K562 (cell line): ENCODE results near the gene AKNAD1. TPM values are rescaled to one million over a fixed set of nuclear protein-coding genes. Genes with fewer than 3 reads are reported as not detected.

Experiments
- ATAC-seq: fragments of 200-7000 bp; cut with Tn5 transposase; 3 replicates; pipeline ENCODE4 v1.9.1; 2020; ENCODE audit warnings: moderate library complexity
- BruUV-seq: library from RNA; stranded (reverse); fragments of 400-500 nt; replicated peaks from 2 replicates; lab custom pipeline; 2021; lab: Mats Ljungman, UMichigan
- CTCF ChIA-PET: fragments of 300-600 bp; formaldehyde crosslinking; extraction: SDS; loops from one replicate; lab custom pipeline; 2021; ENCODE audit warnings: low intra/inter-chr PET ratio; lab: Yijun Ruan, JAX
- POLR2A ChIA-PET: fragments of 300-600, 350-650 bp; sonication (Branson Sonifier 250); formaldehyde crosslinking; extraction: SDS; loops from one replicate; lab custom pipeline; 2021; ENCODE audit warnings: antibody characterized with exemption, inconsistent platforms; lab: Yijun Ruan, JAX
- DNase-seq, 4 experiments: peaks; one replicate each; pipeline versions ENCODE4 v3.0.0 to v3.0.0-alpha.2; 2011 to 2018; ENCODE audit warnings: low spot score in 3 of 4, mixed read lengths in 3 of 4; ENCODE audit errors: extremely low read depth in 1 of 4
- FAIRE-seq: peaks from 2 replicates; lab custom pipeline; 2011; peaks lifted over from hg19 to GRCh38; lab: Jason Lieb, UNC
- H2AFZ ChIP-seq: 2 replicates; pipeline ENCODE4 v1.6.0; 2011; ENCODE audit warnings: low read depth, low read length, control low read depth, inconsistent platforms
- H3K27ac ChIP-seq: fragments of 200-600 bp; 3 replicates; pipeline ENCODE4 v1.8.0; 2011; ENCODE audit warnings: low read depth, mild to moderate bottlenecking, control low read depth, inconsistent platforms, low read length, moderate library complexity, mixed read lengths; ENCODE audit errors: extremely low read depth
- H3K27me3 ChIP-seq, 2 experiments: fragments of 300-600 bp in 1 of 2; 2 replicates in 1 of 2; 3 replicates in 1 of 2; pipeline versions ENCODE4 v1.6.0 to v1.8.0; 2011; ENCODE audit warnings: inconsistent platforms in 2 of 2, low read length in 2 of 2, mild to moderate bottlenecking in 1 of 2, mixed read lengths in 1 of 2, moderate library complexity in 1 of 2; ENCODE audit not compliant: control insufficient read depth in 2 of 2, insufficient read depth in 2 of 2
- H3K36me3 ChIP-seq: fragments of 300-600 bp; 3 replicates; pipeline ENCODE4 v1.8.0; 2011; ENCODE audit warnings: mild to moderate bottlenecking, low read length, inconsistent platforms; ENCODE audit not compliant: control insufficient read depth, insufficient read depth
- H3K4me1 ChIP-seq, 2 experiments: fragments of 200-600 bp in 1 of 2; replicated peaks in 1 of 2; 2 replicates in 1 of 2; 3 replicates in 1 of 2; pipeline versions ENCODE4 v1.5.1 to v1.8.0; 2011; ENCODE audit warnings: inconsistent platforms in 2 of 2, low read length in 2 of 2, mild to moderate bottlenecking in 1 of 2, mixed read lengths in 1 of 2, moderate library complexity in 1 of 2; ENCODE audit not compliant: control insufficient read depth in 2 of 2, insufficient read depth in 2 of 2
- H3K4me2 ChIP-seq: 2 replicates; pipeline ENCODE4 v1.6.1; 2011; ENCODE audit warnings: low read length, control low read depth, inconsistent platforms, mixed read lengths; ENCODE audit not compliant: insufficient read depth
- H3K4me3 ChIP-seq: fragments of 200-600 bp; sonication (generic), shearing (Covaris generic); 2 replicates; pipeline ENCODE4 v1.5.1; 2016; ENCODE audit warnings: control low read depth, inconsistent platforms
- H3K79me2 ChIP-seq: fragments of 200-600 bp; 3 replicates; pipeline ENCODE4 v1.8.0; 2011; ENCODE audit warnings: low read length, inconsistent platforms; ENCODE audit not compliant: control insufficient read depth, insufficient read depth
- H3K9ac ChIP-seq, 2 experiments: 2 replicates each; pipeline versions ENCODE4 v1.6.0 to v1.6.1; 2011; ENCODE audit warnings: low read depth in 2 of 2, low read length in 2 of 2, control low read depth in 1 of 2, inconsistent platforms in 1 of 2, mild to moderate bottlenecking in 1 of 2, mixed read lengths in 1 of 2; ENCODE audit not compliant: insufficient read depth in 1 of 2
- H3K9me1 ChIP-seq: one replicate; pipeline ENCODE4 v1.6.0; 2011; ENCODE audit warnings: inconsistent platforms, mild to moderate bottlenecking, low read length, moderate library complexity; ENCODE audit not compliant: control insufficient read depth, insufficient read depth
- H3K9me3 ChIP-seq: replicated peaks from 2 replicates; pipeline ENCODE4 v1.5.1; 2011; ENCODE audit warnings: low read depth, low read length, inconsistent platforms; ENCODE audit not compliant: control insufficient read depth, insufficient read depth
- H4K20me1 ChIP-seq: replicated peaks from 2 replicates; pipeline ENCODE4 v1.6.1; 2011; ENCODE audit warnings: low read length, inconsistent platforms, mixed read lengths; ENCODE audit not compliant: control insufficient read depth, insufficient read depth
- POLR3A ChIP-seq: IDR thresholded peaks from 2 replicates; pipeline ENCODE4 v1.6.1; 2011; ENCODE audit warnings: borderline replicate concordance, mild to moderate bottlenecking, moderate library complexity; ENCODE audit not compliant: insufficient read length, insufficient read depth; ENCODE audit errors: extremely low read depth
- SOX6 ChIP-seq: fragments of 450-650 bp; IDR thresholded peaks from 2 replicates; pipeline ENCODE4 v1.6.1; 2014; ENCODE audit warnings: mild to moderate bottlenecking
- ZSCAN32 ChIP-seq: fragments of 450-650 bp; formaldehyde crosslinking; IDR thresholded peaks from 2 replicates; pipeline ENCODE4 v1.4.0; 2020; ENCODE audit warnings: mild to moderate bottlenecking, moderate library complexity
- WGBS: fragments of 100-300 bp; shearing (Covaris generic); methylation state at CpG from one replicate; pipeline ENCODE4 v1.1.6; 2016; ENCODE audit warnings: low coverage, mixed read lengths; ENCODE audit not compliant: insufficient coverage; ENCODE audit errors: missing lambda C conversion rate; 5-methylcytosine and 5-hydroxymethylcytosine counted together
- in situ Hi-C: fragments of 300-500 bp; cut with MboI; formaldehyde crosslinking; loops from 4 replicates; pipeline ENCODE4 v1.15.0; 2018; ENCODE audit warnings: inconsistent platforms, mixed read lengths
- intact Hi-C: fragments of 100-400 bp; cut with micrococcal nuclease; formaldehyde crosslinking; loops from 2 replicates; pipeline ENCODE4 v1.14.2; 2022
- polyA plus RNA-seq, 8 experiments: library from polyadenylated mRNA; depleted of rRNA in 4 of 8; stranded (reverse) in 5 of 8; unstranded in 3 of 8; fragments of >200 nt; fragmentation: Nextera tagmentation in 2 of 8; fragmentation: Illumina TruSeq in 1 of 8; extraction: Ambion mirVana in 2 of 8; extraction: Trizol in 1 of 8; gene quantifications; 2 replicates each; pipeline versions ENCODE4 v1.2.1 to v1.2.3, GENCODE V29; 2011 to 2014; ENCODE audit warnings: inconsistent platforms in 1 of 8, missing spikeins in 1 of 8
- total RNA-seq, 7 experiments: library from RNA; depleted of rRNA in 6 of 7; stranded (reverse); fragments of >200 nt in 6 of 7; fragmentation: Illumina TruSeq in 2 of 7; extraction: Trizol in 2 of 7; gene quantifications; 2 replicates each; pipeline versions ENCODE4 v1.2.1 to v1.2.3, GENCODE V29; 2011 to 2021; ENCODE audit warnings: low replicate concordance in 1 of 7
- TF ChIP-seq, protein P1 (sequence below), 2 experiments: fragments of 450-650 bp in 1 of 2; sonication (generic) in 1 of 2; formaldehyde crosslinking in 1 of 2; IDR thresholded peaks; 2 replicates each; pipeline versions ENCODE4 v1.7.1 to v1.9.0; 2016 to 2022; ENCODE audit warnings: inconsistent platforms in 1 of 2, mild to moderate bottlenecking in 1 of 2, missing genetic modification reagents in 1 of 2
- TF ChIP-seq, protein P2 (sequence below): fragments of 250-450 bp; sonication (Bioruptor Pico); IDR thresholded peaks from 2 replicates; pipeline ENCODE4 v1.4.0; 2020

Gene AKNAD1
- total and polyA plus RNA-seq, 9 of the 15 experiments (the other 6 are each of a cell fraction or from before 2014, with no cell fraction given) = 0.13 to 0.30 TPM; not detected in 7

DNA sequence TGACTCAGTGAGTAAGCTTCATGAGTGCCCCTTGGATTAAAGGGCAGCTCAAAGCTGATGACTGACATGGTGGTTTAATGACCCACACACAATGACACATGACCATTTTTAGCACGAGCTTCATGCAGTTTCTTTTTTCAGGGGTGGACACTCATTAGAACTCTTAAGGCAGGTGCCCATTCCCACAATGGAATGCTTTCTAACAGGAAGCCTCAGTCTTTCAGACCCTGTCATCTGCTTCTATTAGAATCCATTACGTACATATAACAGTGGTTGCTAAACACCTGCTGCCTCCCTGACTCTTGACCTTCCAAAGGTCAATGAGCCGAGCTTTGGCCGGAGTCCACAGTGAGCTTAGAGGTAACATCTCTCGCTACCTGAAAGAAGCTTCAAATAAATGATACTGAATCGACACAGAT lies 27.4 kb downstream of the AKNAD1 start:
- Histone ChIP-seq H3K27ac (no peak overlapping the region), H3K79me2 (no peaks in the 10 kb centered on the region), H3K4me2 (no peak overlapping the region), H3K27me3 (no peaks in the 10 kb centered on the region), H2AFZ (no peak overlapping the region), H3K4me1 (peaks cover 3 to 5% of the 10 kb centered on the region in 2 experiments; a peak in 4 of 5 replicates), H3K9me1 (no peaks in the 10 kb centered on the region), H4K20me1 (no peaks in the 10 kb centered on the region), H3K4me3 (no peak overlapping the region), H3K36me3 (no peaks in the 10 kb centered on the region), H3K9me3 (no peaks in the 10 kb centered on the region), H3K9ac (no peak overlapping the region)
- ChIA-PET POLR2A (interaction anchor here (0.7 to 1.6 kb wide), 2 partner anchors 7 to 89 kb away, joined by 3 to 5 read pairs; no protein-coding TSS in a partner anchor), CTCF (interaction anchor here (3.0 to 6.3 kb wide), 2 partner anchors 68 to 283 kb away, joined by 32 to 89 read pairs; a partner anchor contains a TSS)
- FAIRE-seq = no peak
- no peak for ATAC-seq
- 34% methylated on average over 6 of the region's 6 CpGs for WGBS
- no peak for DNase-seq
- BruUV-seq = no TSS peak
- in situ Hi-C loops = loop anchor here (5.0 kb wide), 2 partner anchors 63 to 283 kb away; partner anchors contain the start of gene ELAPOR1
- intact Hi-C loops = loop anchor here (5.0 kb wide), 1 partner anchor 363 kb away; no protein-coding TSS in a partner anchor
- TF ChIP-seq, protein P1, sequence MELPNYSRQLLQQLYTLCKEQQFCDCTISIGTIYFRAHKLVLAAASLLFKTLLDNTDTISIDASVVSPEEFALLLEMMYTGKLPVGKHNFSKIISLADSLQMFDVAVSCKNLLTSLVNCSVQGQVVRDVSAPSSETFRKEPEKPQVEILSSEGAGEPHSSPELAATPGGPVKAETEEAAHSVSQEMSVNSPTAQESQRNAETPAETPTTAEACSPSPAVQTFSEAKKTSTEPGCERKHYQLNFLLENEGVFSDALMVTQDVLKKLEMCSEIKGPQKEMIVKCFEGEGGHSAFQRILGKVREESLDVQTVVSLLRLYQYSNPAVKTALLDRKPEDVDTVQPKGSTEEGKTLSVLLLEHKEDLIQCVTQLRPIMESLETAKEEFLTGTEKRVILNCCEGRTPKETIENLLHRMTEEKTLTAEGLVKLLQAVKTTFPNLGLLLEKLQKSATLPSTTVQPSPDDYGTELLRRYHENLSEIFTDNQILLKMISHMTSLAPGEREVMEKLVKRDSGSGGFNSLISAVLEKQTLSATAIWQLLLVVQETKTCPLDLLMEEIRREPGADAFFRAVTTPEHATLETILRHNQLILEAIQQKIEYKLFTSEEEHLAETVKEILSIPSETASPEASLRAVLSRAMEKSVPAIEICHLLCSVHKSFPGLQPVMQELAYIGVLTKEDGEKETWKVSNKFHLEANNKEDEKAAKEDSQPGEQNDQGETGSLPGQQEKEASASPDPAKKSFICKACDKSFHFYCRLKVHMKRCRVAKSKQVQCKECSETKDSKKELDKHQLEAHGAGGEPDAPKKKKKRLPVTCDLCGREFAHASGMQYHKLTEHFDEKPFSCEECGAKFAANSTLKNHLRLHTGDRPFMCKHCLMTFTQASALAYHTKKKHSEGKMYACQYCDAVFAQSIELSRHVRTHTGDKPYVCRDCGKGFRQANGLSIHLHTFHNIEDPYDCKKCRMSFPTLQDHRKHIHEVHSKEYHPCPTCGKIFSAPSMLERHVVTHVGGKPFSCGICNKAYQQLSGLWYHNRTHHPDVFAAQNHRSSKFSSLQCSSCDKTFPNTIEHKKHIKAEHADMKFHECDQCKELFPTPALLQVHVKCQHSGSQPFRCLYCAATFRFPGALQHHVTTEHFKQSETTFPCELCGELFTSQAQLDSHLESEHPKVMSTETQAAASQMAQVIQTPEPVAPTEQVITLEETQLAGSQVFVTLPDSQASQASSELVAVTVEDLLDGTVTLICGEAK (IDR thresholded peaks at IDR 0.05) = no peak
- TF ChIP-seq, protein P1 (CRISPR knock-in tag; IDR thresholded peaks at IDR 0.05) = no peak
- TF ChIP-seq ZSCAN32 (no peak), POLR3A (no peak), SOX6 (no peak)
- TF ChIP-seq, protein P2, sequence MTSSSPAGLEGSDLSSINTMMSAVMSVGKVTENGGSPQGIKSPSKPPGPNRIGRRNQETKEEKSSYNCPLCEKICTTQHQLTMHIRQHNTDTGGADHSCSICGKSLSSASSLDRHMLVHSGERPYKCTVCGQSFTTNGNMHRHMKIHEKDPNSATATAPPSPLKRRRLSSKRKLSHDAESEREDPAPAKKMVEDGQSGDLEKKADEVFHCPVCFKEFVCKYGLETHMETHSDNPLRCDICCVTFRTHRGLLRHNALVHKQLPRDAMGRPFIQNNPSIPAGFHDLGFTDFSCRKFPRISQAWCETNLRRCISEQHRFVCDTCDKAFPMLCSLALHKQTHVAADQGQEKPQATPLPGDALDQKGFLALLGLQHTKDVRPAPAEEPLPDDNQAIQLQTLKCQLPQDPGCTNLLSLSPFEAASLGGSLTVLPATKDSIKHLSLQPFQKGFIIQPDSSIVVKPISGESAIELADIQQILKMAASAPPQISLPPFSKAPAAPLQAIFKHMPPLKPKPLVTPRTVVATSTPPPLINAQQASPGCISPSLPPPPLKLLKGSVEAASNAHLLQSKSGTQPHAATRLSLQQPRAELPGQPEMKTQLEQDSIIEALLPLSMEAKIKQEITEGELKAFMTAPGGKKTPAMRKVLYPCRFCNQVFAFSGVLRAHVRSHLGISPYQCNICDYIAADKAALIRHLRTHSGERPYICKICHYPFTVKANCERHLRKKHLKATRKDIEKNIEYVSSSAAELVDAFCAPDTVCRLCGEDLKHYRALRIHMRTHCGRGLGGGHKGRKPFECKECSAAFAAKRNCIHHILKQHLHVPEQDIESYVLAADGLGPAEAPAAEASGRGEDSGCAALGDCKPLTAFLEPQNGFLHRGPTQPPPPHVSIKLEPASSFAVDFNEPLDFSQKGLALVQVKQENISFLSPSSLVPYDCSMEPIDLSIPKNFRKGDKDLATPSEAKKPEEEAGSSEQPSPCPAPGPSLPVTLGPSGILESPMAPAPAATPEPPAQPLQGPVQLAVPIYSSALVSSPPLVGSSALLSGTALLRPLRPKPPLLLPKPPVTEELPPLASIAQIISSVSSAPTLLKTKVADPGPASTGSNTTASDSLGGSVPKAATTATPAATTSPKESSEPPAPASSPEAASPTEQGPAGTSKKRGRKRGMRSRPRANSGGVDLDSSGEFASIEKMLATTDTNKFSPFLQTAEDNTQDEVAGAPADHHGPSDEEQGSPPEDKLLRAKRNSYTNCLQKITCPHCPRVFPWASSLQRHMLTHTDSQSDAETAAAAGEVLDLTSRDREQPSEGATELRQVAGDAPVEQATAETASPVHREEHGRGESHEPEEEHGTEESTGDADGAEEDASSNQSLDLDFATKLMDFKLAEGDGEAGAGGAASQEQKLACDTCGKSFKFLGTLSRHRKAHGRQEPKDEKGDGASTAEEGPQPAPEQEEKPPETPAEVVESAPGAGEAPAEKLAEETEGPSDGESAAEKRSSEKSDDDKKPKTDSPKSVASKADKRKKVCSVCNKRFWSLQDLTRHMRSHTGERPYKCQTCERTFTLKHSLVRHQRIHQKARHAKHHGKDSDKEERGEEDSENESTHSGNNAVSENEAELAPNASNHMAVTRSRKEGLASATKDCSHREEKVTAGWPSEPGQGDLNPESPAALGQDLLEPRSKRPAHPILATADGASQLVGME = no peak
